Activated gamma-delta T cell (primary cell): ENCODE results near the gene C12orf57.
A peak's percentile ranks its signal among the peaks of the same experiment; 100 is the strongest.

ENCODE experiments used
- DNase-seq: peaks from one replicate; lab custom pipeline; 2025; lab: John Stamatoyannopoulos, UW

Gene C12orf57

GRCh38 chr12:6953442-6954315 lies 9.9 kb downstream of the C12orf57 start:
- peak; percentile 44 for DNase-seq

GRCh38 chr12:6954316-6955107 lies 10.7 kb downstream of the C12orf57 start:
- DNase-seq, result no peak

- DNase-seq, result no peak
Measured at GRCh38 chr12:6955108-6956020, 11.5 kb downstream of the C12orf57 start.

GRCh38 chr12:6956021-6956727 lies 12.4 kb downstream of the C12orf57 start:
- peak; percentile 62 for DNase-seq

GRCh38 chr12:6957151-6957701 lies 13.4 kb downstream of the C12orf57 start:
- no peak for DNase-seq

- no peak for DNase-seq
Measured at GRCh38 chr12:6957741-6958608, 14.2 kb downstream of the C12orf57 start.

GRCh38 chr12:6958609-6959057 lies 14.8 kb downstream of the C12orf57 start:
- no peak for DNase-seq

GRCh38 chr12:6959058-6959804 lies 15.4 kb downstream of the C12orf57 start:
- peak; percentile 37 for DNase-seq

GRCh38 chr12:6959805-6960592 lies 16.2 kb downstream of the C12orf57 start:
- no peak for DNase-seq

- DNase-seq, result no peak
Measured at GRCh38 chr12:6960593-6961277, 16.9 kb downstream of the C12orf57 start.

- DNase-seq, result peak; percentile 78
Measured at GRCh38 chr12:6961278-6961694, 17.5 kb downstream of the C12orf57 start.

GRCh38 chr12:6961695-6962284 lies 18.0 kb downstream of the C12orf57 start:
- DNase-seq, result no peak

- DNase-seq, result no peak
Measured at GRCh38 chr12:6962285-6963015, 18.6 kb downstream of the C12orf57 start.

GRCh38 chr12:6963016-6963731 lies 19.4 kb downstream of the C12orf57 start:
- no peak for DNase-seq

- DNase-seq, result no peak
Measured at GRCh38 chr12:6963791-6964413, 20.1 kb downstream of the C12orf57 start.
